HepG2 (cell line): Measurements from ENCODE around the gene ADCY5.

Source experiments
- PCBP2 ChIP-seq: fragments of 200-400 bp; formaldehyde crosslinking; optimal IDR thresholded peaks from 2 replicates; pipeline ENCODE3; 2018; ENCODE audit warnings: low read length, low read depth; ENCODE audit not compliant: poor library complexity, severe bottlenecking
- SP2 ChIP-seq: sonication (generic); formaldehyde crosslinking; IDR thresholded peaks from 2 replicates; pipeline ENCODE4 v1.5.1; 2020; ENCODE audit warnings: mild to moderate bottlenecking, missing genetic modification reagents
- ZBTB3 ChIP-seq: sonication (generic); formaldehyde crosslinking; IDR thresholded peaks from 2 replicates; pipeline ENCODE4 v1.4.0; 2020; ENCODE audit warnings: low read depth, mild to moderate bottlenecking, moderate library complexity, missing genetic modification reagents, borderline replicate concordance
- TF ChIP-seq, protein P1 (sequence below): sonication (generic); formaldehyde crosslinking; IDR thresholded peaks from 2 replicates; pipeline ENCODE4 v1.5.0; 2020; ENCODE audit warnings: mild to moderate bottlenecking, missing genetic modification reagents, moderate library complexity
- TF ChIP-seq, protein P2 (sequence below): sonication (generic); formaldehyde crosslinking; conservative IDR thresholded peaks from 2 replicates; pipeline ENCODE4 v1.4.0; 2020; ENCODE audit warnings: missing genetic modification reagents

DNA sequence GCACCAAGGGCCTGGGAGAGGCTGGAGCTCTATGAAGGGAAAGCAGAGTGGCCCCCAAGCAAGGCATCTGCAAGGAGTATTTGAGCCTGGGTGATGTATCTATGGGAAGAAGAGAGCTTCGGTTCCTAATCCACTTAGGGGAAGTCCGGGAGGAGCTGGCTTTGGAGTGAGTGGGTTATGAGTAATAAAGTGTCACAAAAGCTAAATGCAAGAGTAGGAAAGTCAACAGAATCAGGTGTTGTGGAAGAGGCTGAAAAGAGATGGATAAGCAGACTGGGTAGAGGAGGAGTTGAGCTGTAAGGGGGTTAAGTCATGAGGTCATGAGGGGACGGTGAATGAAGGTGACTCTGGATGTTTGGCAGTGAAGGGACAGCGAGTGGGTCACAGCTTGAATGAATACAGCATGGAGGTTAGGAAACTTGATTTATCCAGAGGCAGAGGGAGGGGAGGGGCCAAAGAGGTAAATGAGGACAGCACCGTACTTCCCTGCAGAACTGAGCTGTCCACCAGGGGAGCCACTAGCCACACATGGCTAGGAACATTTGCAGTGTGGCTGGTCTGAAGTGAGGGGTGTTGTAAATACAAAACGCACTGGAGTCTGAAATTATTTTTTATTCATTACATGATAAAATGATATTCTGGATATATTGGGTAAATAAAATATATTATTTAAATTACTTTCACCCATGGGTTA, 83.3 kb downstream of the ADCY5 start:
- no peak for TF ChIP-seq SP2 (CRISPR knock-in tag)
- TF ChIP-seq ZBTB3, result no peak
- no peak for TF ChIP-seq PCBP2
- TF ChIP-seq, protein P1, sequence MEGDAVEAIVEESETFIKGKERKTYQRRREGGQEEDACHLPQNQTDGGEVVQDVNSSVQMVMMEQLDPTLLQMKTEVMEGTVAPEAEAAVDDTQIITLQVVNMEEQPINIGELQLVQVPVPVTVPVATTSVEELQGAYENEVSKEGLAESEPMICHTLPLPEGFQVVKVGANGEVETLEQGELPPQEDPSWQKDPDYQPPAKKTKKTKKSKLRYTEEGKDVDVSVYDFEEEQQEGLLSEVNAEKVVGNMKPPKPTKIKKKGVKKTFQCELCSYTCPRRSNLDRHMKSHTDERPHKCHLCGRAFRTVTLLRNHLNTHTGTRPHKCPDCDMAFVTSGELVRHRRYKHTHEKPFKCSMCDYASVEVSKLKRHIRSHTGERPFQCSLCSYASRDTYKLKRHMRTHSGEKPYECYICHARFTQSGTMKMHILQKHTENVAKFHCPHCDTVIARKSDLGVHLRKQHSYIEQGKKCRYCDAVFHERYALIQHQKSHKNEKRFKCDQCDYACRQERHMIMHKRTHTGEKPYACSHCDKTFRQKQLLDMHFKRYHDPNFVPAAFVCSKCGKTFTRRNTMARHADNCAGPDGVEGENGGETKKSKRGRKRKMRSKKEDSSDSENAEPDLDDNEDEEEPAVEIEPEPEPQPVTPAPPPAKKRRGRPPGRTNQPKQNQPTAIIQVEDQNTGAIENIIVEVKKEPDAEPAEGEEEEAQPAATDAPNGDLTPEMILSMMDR (CRISPR knock-in tag), result peak; percentile 37; the same call in 1 of the 2 replicates
- TF ChIP-seq, protein P2, sequence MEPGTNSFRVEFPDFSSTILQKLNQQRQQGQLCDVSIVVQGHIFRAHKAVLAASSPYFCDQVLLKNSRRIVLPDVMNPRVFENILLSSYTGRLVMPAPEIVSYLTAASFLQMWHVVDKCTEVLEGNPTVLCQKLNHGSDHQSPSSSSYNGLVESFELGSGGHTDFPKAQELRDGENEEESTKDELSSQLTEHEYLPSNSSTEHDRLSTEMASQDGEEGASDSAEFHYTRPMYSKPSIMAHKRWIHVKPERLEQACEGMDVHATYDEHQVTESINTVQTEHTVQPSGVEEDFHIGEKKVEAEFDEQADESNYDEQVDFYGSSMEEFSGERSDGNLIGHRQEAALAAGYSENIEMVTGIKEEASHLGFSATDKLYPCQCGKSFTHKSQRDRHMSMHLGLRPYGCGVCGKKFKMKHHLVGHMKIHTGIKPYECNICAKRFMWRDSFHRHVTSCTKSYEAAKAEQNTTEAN (CRISPR knock-in tag), result no peak
